ENCODE data around the gene NACC2.
"Not testable (repeated sequence)": the region's sequence is repeated elsewhere in the genome, so short reads cannot be mapped to it uniquely, and the experiment has no call there.

NACC2 gene

DNA sequence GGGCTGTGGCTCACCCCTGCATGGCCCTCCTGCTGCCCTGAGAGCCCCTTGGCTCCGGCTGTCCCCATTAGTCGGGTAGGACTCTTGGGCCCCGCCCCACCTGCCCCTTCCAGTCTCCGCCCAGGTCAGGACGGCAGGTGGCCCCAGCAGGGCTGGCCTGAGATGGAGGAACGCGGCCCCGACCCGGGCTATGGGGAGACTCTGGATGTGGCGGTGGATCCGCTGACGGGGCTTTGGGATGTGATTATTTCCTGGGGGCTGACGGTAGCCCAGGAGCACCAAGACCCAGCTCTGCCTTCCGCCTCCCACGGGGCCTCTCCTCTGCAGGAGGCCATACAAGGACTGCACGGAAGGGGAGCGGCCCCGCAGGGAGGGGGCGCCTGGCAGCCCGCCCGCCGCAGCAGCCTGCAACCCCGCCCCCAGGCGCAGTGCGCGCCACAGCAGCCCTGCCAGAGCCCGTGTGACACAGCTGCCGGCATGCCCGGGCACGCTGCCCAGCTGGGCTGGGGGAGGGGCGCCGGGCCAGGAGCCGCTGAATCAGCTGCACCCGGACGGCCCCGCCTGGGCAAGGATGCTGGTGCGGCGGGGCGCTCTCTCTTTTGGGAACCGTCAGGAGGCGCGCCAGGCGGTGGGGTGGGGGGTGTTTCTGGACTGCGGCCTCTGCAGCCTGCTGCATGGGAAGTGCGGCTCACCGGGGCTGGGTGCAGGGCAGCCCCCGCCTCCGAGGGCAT lies 14.4 kb upstream of the NACC2 start:
- DNase-seq, result peak; percentile 94

GRCh38 chr9:136108648-136109266 lies 13.7 kb upstream of the NACC2 start:
- DNase-seq, result no peak

DNA sequence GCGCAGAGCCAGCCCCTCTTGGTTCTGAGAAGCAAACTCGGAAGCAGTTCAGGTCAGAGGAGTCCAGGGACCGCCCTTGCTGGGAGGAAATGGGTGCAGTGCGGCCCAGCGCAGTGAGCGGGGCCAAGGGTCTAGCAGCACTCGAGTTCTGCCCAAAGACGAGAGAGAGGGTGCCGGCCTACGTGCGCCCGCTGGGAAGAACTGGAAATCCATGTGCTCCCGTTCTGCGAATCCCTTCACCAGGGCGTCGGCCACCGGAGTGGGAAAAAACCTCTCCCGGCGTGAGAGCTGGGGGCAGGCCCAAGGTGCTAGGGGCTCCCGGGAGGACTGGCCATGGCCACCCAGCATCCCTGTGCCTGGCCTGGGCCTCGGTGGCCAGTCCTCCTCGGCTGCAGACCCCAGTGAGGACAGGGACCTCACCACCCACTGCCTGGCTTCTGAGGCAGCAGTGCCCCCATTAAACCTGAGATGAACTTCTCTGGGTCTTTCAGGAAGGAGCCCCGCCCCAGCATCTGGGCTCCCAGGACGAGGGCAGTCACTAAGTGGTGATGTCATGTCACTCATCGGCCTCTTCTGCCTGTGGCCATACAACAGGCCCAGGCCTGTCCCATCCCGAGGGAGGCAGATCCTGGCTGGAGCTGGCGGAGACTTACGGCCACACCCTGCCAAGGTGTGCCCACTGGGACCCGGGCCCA lies 13.0 kb upstream of the NACC2 start:
- no peak for DNase-seq

DNA sequence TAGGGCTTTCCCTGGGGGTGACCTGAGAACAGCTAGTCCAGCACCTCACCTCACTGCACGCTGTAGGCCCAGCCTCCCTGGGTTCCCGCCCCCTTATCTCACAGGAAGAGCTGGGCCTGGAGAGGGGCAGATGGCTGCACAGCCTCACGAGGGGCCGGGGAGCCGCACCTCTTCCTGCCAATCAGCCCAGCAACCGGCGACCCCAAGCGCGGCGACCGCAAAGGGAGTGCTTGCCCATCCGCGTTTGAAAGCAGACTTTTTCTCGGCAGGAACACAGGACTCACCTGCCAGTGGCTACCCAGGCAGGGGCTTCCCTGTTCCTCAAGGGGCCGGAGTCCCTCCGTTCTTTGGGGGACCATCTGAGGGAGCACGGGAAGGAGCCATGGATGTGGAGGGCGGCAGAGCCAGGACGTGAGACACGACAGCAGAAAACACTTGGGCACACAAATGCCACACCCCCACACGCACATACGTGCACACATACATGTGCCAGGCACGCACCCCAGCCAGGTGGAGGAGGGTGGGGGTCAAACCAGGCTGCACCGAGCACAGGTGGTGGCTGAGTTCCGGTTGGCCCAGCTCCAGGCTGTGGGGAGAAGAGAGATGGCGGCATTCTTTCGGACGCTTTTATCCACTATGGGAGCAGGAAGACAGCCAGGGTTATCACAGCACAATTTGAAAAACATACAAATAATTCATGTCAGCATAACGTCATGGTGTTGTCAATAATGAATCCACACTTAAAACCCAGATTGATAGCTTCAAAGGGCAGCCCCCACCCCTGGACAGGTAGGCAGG lies 12.3 kb upstream of the NACC2 start:
- no peak for DNase-seq

DNA sequence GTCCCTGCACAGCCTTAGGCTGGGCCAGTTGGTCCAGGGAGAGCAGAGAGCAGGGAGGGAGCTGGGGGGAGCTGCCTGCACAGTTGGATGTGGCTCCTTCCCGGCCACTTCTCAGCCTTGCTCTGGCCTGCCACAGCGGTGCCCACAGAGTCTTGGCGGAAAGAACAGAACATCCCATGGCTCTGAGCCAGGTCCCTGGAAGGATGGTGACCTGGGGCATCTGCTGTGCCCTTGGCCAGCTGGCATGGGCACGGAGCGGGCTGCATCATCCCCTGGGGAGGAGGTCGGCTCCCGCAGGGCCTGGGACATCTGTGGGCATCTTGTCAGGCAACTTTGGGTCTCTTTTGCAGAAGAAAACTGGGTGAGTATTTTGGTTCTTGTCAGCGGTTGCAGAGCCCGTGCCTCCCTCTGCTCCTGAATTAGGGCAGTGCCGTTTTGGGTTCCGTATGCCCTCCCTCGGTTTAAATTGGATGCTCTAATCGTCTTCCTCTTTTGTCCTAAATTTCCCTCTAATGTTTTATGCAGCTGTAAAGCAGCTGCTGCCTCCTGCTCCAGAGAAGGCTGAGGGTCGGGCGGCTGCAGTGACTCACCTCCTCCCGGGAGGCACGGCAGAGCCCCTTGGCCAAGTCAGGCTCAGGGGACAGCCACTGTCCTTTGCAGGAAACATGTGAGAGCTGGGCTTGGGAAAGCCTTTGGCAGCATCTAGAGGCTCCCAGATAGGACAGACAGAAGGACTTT lies 10.5 kb upstream of the NACC2 start:
- no peak for DNase-seq

DNA sequence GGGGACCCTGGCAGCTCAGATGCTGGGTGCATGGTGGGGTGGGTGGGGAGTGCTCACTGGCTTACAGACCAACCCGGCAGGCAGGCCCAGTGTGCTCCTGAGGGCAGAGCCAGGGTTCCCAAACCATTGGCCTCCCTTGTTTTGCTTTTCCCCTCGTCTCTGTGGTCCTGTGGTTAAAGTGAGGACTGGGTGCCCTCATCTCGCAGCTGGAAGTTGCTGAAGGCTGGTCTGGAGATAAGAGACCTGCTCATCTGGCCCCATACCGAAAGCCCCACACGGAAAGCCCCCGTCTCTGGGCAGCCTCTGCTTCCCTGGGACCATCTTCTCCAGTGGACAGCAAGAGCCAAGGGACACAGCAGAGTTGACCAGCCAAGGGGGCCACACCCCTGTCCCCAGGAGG lies 9.8 kb upstream of the NACC2 start:
- DNase-seq, result no peak

DNA sequence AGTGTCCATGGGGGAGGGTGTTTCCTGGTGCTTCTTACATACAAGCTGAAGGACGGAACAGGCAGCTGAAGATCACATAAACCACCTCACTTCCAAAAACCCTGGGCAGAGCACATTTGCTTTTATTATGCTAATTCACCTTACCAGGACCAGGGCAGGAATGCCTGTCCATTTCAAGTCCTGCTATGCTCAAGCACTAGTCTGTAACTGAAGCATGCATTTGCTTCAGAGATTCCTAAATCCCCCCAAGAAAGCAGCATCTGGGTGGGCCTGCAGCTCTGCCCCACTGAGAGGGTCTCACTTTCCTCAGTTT lies 9.4 kb upstream of the NACC2 start:
- DNase-seq, result no peak

GRCh38 chr9:136103651-136104487 lies 8.8 kb upstream of the NACC2 start:
- no peak for DNase-seq

- not testable (repeated sequence) for DNase-seq
Observed at GRCh38 chr9:136101615-136102074, 6.6 kb upstream of the NACC2 start.

DNA sequence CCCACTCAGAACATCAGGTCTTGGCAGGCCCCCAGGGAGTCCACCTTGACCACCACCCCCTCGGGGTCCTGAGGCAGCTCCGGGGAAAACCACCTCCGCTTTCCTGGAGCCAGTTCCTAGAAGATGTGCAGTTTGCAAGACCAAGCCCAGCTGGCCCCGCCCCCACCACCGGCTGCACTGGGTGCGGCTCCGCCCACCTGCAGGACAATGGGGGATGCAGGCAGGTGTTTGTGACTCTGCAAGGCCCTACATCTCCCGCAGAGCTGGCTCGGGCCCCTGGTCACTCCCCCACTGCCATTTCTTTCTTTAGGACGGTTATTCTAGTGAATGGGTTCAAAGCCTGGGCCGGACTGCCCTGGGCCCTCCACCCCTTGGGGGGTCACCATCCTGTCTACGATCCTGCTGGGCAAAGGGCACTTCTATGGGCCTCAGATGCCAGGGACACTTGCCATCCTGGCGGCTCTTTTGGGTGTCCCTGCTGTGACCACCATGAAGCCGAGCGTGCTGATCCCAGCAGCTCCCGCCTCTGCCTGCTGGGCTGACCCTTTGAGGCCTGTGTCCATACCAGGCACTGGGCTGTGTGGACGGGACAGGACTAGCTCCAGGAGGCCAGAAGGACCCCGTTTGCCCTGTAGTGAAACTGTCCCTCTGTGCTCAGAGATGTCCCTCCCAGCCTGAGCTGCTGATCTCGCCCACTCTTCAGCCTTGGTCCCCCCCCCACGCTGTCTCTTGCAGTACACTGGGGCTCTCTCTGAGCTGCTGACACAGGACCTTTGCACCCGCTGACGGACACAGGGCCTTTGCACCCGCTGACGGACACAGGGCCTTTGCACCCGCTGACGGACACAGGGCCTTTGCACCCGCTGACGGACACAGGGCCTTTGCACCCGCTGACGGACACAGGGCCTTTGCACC lies 5.9 kb upstream of the NACC2 start:
- DNase-seq, result no peak

DNA sequence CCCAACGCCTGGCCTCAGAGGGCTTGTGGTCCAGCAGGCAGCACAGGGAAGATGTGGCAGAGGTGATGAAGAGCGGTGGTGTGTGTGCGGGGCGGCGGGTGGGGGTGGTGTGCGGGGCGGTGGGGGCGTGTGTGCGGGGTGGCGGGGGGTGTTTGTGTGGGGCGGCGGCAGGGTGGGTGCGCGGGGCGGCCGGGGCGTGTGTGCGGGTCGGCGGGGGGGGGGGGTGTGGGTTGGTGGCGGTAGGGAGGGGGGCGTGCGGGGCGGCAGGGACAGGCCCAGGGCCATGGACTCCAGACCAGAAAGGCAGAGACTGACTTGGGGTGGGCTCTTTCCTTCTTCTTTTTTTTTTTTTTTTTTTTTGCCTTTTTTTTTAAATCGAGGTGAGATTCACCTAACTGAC lies 4.5 kb upstream of the NACC2 start:
- no peak for DNase-seq

GRCh38 chr9:136098844-136099243 lies 3.8 kb upstream of the NACC2 start:
- no peak for DNase-seq

- DNase-seq, result no peak
Observed at GRCh38 chr9:136098210-136098609, 3.1 kb upstream of the NACC2 start.

DNA sequence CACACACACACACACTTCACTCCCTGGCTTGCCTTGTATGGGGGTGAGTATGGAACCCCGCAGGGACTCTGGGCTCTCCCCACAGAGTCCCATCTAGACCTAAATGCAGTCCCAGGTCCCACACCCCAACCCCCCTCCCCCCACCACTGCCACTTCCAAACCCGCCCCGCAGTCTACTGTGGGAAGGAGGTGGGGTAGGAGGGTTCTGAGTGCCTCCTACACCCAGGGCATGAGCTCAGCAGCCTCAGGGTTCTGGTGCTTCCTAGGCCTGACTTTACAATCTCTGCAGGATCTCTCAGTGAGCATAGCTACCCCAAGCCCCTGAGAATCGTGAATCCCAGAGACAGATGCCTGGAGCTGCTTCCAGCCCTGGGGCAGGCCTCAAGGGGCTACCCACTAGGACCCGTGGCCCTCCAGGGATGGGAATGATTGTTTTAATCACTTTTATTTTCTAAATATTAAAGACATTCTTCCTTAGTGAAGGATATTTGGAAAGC lies 1.5 kb upstream of the NACC2 start:
- no peak for DNase-seq

GRCh38 chr9:136093995-136094881 lies 851 bp downstream of the NACC2 start:
- peak; percentile 77 for DNase-seq

GRCh38 chr9:136093346-136093986 lies 1.6 kb downstream of the NACC2 start:
- DNase-seq, result no peak

DNA sequence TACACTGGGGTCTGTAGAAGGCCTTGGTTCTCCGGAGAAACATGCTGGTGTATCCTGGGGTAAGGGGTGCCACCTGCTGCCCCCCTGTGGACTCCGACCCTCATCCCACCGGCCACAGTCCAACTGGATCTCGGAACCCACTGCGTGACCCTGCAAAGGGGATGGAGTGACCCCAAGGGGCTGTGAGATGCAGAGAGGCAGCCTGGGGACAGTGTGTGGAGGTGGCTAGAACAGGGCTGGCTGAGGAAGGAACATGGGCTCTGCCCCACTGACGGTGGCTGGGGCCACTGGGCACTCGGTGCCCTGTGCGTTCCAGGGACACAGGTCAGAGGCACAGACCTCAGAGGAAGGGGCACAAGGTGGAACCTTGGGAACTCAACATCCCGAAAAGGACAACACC lies 2.3 kb downstream of the NACC2 start:
- no peak for DNase-seq

GRCh38 chr9:136092353-136092650 lies 2.8 kb downstream of the NACC2 start:
- DNase-seq, result no peak
